AML-193 (cell line): Measurements from ENCODE around the gene LRRC26.
A peak's percentile ranks its signal among the peaks of the same experiment; 100 is the strongest.

ENCODE experiments used
- DNase-seq, 2 experiments: peaks; one replicate each; lab custom pipeline; 2025; lab: John Stamatoyannopoulos, UW

LRRC26 gene, protein sequence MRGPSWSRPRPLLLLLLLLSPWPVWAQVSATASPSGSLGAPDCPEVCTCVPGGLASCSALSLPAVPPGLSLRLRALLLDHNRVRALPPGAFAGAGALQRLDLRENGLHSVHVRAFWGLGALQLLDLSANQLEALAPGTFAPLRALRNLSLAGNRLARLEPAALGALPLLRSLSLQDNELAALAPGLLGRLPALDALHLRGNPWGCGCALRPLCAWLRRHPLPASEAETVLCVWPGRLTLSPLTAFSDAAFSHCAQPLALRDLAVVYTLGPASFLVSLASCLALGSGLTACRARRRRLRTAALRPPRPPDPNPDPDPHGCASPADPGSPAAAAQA

DNA sequence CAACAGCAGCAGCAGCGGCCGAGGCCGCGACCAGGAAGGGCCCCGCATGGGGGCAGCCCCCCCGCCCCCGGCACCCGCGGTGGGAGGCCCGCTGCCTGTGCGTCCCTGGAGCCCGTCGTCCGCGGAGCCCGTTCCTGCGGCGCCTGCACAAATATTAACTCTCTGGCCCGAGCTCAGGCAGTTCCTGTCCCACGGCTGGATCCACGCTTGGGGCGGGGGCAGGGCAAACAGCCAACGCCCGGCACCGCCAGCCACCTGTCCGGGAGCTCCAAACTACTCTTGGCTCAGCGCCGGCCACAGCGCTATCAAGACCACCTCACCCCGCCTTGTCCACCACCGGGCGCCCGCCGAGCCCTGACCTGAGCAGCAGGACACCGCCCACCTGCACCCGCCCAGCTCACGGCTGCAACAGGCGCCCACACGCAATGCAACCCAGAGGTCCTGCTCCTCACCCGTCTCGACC lies at the start of gene LRRC26:
Gene LRRC26, minus strand, starts transcription at position 156 of the 463 bp plus-strand sequence. Its CDS starts 108 bp downstream, at position 48.
- DNase-seq, result no peak

DNA sequence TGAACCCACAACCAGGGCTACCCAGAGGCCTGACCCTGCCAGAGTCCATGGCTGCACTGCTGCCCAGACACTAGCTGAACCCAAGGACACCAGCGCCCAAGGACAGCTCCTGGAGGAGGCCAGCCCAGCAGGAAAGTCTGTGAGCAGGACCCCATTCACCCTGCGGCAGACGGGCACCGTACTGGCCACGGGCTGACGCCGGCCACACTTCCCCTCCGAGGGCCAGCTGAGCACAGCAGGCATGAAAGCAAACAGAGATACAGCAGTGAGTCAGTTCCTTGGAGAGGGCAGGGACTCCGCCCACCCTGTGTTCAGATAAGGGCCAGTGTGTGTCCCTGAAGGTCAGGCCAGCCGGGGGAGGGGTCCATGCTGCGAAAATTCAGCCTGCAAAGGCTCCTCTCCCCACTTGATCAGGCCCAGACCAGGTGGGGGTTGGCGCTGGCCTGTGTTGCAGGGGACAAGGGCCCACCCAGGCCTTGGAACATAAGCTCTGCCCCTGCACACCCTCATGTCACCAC lies 49.0 kb upstream of the LRRC26 start:
- DNase-seq, result no peak

DNA sequence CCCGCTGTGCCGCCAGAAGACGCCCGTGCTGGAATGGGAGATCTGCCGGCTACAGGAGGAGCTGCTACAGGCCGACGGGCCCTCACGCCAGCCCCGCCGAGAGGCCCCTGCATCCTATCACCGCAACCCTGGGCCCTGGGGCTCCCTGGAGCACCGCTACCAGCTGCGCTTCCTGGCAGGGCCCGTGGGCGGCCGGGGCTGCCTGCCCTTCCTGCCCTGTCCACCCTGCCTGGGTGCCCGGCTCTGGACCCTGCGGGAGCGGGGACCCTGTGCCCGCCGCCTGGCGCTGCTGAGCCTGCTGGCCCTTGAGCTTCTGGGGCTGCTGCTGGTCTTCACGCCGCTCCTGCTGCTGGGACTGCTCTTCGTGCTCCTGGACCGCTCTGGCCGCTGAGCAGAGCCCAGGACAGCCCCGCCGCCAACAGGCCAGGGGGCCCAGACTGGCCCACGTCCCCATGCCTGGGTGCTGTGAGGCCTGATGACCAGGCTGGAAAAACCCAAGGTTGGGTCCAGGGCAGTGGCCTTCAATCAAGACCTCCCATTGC lies 48.4 kb upstream of the LRRC26 start:
- no peak for DNase-seq

DNA sequence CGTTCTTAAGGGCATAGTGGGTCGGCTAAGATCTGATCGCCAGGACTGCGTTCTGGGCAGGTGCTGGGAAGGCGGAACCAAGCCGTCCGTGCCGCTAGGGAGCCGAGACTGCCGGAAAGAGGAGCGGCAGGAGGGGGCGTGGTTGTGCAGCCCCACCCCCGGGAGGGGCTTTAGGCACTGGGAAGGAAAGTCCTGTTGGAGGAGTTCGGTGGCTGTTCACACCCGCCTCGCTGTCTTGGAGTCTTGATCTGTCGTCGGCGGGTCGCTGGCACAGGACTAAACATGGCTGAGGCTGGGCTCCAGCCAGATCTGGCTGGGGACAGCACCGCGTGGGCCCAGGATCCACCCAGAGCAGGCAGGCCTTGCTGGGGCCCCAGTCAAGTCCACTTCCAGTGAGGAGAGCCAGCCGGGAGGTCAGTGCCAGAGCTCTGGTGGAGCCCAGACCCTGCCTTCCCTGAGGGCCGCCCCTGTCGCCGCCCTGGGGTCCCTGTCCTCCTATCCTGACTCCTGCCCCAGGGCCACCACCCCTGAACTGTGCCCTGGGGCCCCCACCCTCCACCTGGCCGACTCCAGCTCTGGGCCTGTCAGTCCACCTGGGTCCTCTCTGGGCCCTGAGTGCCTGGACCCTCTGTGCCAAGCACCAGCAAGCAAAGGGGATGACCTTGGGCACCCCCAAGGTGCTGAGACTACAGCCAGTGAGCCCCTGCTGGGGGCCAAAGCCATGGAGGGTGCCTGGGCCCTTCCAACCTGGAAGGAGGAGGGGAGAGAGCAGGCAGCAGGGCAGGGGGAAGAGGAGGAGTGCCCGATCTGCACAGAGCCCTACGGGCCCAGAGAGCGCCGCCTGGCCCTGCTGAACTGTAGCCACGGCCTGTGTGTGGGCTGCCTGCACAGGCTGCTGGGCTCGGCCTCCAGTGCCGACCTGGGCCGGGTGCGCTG lies 47.7 kb upstream of the LRRC26 start:
- DNase-seq, result no peak

DNA sequence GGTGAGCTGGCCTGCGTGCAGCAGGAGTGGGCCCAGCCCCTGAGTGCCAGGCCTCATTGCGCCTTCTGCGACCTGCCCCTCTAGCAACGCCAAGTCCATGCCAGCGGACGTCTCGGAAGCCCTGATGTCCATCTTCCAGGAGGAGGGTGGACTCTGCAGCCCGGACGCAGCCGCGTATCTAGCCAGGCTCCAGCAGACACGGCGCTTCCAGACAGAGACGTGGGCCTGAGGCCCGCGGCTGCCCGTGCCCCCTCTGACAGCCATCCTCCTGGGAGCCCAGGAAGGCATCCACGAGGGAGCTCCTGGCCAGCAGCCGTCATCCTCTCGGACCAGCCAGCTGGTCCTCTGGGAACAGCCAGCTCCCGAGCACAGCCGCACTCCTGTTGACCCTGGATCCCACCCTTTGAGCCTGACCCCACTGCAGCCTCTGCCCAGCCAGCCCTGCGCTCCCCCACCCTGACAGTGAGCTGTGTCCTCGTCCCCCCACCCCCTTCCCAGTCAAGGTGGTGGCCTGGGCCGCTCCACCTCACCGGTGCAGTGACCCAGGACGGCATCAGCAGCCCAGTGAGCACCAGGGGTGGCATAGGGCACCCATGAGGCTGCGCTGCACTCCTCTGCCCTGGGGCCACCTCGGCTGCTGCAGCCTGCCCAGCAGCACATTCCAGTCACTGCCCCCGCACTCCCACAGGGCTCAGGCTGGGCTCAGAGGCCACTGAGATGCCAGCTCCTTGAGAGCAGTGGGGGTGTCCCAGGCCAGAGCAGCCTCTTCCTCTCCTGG lies 46.5 kb upstream of the LRRC26 start:
- DNase-seq, result no peak

DNA sequence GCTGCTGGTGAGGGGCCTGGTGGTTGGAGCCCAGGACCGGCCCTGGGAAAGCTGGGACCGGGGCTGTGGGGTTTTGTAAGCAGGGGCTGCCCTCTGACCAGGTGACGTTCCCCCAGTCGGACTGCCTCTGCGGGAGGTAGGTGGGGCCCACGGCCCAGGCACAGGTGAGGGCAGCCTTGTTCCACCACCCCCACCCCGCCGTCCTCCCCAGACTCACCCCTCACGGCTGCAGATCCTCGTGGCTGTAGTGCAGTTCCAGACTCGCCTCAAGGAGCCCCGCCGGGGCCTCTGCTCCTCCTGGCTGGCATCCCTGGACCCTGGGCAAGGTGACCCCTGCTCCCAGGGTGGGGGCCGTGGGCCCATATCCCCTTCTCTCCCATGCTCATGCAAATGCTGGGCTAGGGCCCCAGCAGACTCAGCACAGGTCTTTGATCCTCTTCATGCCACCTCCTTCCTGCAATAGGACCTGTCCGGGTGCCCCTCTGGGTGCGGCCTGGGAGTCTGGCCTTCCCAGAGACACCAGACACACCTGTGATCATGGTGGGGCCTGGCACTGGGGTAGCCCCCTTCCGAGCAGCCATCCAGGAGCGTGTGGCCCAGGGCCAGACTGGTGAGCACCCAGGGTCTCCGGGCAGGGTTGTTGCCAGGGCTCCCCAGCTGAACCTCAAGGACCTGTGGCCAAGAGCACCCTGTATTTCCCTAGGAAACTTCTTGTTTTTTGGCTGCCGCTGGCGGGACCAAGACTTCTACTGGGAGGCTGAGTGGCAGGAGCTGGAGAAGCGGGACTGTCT lies 45.5 kb upstream of the LRRC26 start:
- no peak for DNase-seq

DNA sequence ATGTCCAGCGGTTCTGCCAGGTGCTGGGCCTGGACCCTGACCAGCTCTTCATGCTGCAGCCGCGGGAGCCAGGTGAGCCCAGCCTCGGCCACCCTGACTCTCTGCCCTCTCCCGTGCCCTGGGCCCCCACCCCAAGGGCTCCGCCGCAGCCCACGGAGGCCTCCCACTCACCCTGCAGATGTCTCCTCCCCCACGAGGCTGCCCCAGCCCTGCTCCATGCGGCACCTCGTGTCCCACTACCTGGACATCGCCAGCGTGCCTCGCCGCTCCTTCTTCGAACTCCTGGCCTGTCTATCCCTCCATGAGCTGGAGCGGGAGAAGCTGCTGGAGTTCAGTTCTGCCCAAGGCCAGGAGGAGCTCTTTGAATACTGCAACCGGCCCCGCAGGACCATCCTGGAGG lies 44.8 kb upstream of the LRRC26 start:
- no peak for DNase-seq

DNA sequence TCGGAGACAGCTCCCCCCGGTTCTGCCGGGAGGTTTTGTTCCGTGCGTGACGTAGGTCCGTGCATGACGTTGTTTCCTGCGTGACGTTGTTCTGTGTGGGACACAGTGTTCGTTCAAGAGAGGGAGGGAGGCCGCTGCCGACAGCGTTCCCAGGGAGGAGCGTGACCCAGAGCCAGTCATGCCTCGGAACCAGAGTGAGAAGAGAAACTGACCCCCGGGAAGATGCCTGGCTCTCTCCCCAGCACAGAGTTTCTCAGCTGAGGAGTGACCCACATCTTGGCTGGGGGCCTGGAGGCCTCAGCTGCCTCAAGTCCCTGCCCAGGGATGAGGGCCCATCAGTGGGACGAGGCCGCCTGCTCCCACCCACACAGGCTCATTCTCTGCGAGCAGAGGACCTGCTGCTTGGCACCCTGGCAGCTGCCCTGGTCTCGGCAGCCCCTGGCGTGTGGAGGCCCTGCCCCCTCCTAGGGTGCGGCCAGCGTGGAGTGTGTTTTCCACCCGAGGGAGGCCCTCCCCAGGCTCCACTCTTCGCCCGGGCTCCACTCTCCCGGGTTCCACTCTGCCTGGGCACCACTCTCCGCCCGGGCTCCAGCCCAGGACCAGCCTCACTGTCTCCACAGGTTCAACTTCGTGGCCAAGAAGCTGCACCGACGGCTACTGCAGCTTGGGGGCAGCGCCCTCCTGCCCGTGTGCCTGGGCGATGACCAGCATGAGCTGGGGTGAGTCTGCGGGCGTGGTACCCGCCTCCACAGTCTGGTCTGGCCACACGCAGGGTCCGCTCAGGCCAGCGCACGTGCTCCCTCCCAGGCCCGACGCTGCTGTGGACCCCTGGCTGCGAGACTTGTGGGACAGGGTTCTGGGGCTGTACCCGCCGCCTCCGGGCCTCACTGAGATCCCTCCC lies 43.6 kb upstream of the LRRC26 start:
- DNase-seq, result no peak

DNA sequence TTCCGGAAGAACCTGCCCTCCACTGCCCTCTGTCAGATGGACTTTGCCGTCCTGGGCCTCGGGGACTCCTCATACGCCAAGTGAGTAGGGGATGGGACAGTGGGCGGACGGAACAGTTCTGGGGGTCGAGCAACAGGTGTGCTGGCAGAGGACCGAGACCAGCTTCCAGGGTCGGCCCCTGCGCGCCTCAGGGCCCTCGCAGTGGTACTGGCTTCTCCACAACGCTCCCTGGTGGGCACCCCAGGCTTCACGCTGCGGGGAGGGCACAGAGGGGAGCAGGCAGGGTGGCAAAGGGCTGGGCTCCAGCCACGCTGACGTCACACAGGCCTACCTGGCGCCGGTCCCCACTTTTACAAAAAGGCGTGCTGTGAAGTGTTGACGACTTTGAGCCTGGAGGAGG lies 42.7 kb upstream of the LRRC26 start:
- no peak for DNase-seq

DNA sequence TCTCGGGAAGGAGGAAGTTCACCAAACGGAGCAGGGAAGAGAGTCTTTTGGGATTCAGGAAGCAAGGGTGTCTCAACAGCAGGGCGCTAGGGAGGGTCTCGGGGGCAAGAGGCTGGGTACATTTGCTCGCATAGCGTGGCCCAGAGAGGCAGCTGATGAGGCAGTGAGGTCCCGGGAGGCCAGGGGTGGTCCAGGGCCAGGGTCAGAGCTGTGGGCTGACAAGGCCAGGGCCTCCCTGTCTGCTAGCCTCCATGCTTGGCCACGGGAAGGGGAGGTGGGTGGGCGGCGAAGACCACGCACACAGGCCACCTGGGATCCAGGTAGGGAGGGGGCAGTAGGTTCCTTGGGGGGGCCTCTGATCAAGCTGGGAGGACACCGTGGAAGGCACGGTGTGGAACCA lies 41.7 kb upstream of the LRRC26 start:
- no peak for DNase-seq

DNA sequence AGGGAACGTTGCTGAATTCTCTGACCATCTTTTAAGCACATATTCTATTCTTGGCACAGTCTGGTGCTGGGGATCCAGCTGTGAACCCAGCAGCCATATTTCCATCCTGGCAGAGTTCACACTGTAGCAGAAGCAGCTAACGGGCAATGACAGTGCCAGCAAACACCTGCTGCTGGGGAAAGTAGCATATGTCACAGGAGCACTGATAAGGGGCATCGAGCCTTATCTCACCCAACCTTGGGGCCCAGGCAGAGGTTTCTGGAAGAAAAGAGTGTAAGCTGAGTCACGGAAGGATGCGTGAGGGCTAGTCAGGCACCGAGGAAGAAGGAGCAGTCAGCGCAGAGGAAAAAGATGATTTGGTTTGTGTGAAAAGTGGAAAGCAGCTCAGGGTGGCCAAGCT lies 36.8 kb upstream of the LRRC26 start:
- no peak for DNase-seq

DNA sequence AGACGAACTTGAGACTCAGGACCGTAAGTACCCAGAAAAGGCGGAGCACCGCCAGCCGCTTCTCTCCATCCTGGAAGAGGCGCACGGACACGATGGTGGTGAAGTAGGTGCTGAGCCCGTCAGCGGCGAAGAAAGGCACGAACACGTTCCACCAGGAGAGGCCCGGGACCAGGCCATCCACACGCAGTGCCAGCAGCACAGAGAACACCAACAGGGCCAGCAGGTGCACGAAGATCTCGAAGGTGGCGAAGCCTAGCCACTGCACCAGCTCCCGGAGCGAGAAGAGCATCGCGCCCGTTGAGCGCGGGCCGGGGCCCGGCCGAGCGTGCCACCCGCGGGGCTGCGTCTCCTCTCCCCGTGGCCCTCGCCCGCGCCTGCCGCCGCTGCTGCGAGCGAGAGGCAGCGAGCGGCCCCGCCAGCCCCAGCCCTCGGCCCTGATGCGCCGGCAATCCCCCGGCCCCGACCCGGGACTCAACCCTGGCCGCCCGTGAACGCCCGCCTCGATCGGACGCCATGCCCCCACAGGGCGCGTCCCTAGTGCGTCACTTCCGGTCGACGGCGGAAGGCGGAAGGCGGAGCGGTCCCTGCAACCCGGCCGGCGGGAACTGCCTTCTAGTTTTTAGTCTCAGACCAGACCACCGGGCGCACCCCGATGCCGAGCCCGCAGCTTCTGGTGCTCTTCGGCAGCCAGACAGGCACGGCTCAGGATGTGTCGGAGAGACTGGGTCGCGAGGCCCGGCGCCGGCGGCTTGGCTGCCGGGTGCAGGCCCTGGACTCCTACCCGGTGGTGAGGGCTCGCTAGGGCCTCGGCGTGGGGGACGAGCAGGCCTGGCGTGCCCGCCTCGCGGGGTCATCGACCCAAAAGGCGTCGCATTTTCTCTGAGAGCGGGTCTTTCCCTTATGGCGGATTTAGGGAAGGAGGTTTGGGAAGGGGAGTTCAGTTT lies 35.5 kb upstream of the LRRC26 start, which contains the start of the genes NDOR1 and TMEM203:
Gene NDOR1, plus strand, starts transcription at position 575 of the 944 bp plus-strand sequence. Its CDS starts 78 bp downstream, at position 653.
Gene TMEM203, minus strand, starts transcription at position 523 of the 944 bp plus-strand sequence. Its CDS starts 234 bp downstream, at position 289.
- DNase-seq, result peak; percentile 64 to 71

DNA sequence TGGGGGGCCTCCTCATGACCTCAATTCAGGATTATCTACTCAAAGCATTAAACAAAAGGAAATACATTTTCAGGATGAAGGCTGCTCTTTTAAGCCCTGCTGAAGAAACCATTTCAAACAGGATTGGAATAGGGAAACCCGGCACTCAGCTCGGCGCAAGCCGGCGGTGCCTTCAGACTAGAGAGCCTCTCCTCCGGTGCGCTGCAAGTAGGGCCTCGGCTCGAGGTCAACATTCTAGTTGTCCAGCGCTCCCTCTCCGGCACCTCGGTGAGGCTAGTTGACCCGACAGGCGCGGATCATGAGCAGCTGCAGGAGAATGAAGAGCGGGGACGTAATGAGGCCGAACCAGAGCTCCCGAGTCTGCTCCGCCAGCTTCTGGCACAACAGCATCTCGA lies 34.9 kb upstream of the LRRC26 start:
- no peak for DNase-seq

DNA sequence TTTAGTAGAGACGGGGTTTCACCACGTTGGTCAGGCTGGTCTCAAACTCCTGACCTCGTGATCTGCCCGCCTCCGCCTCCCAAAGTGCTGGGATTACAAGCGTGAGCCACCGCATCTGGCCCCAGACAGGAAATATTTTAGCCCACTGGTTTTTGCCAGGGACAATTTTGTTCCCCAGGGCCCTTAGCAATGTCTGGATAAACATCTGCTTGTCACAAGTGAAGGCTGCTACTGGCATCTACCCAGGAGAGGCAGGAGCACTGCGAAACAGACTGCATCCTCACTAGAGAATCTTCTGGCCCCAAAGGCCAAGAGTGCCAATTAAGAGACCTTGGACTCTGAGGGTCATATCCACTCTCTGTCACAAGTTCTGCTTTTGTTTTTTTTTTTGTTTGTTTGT lies 33.1 kb upstream of the LRRC26 start:
- no peak for DNase-seq

DNA sequence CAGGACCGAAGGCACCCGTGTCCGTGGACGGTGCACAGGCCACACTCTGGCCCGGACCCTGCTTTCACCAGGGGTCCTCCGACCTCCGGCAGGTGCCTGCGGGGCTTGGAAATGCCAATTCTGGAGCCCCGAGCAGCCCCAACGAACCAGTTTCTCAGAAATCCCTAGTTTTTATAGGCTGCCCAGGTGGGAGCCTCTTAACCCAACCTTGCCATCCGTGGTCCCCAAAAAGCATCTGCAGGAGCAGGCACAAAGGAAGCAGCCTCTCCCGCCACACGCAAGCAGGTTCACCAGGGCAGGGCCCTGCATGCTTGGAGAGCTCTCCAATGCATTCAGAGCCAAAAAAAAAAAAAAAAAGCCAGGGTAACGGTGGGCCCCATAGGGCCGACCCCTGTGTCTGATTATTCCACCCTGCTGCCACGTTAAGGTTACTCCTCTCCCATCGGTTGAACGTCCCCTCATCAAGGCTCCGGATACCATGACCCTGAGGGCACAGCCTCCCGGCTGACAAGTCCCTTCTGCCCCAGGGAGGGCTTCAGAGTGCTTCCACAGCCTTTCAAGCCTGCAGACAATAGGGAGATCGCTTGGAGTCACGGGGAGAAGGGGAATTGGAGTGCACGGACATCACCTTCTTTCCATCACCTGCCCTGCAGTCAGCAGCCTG lies 31.5 kb upstream of the LRRC26 start:
- no peak for DNase-seq

DNA sequence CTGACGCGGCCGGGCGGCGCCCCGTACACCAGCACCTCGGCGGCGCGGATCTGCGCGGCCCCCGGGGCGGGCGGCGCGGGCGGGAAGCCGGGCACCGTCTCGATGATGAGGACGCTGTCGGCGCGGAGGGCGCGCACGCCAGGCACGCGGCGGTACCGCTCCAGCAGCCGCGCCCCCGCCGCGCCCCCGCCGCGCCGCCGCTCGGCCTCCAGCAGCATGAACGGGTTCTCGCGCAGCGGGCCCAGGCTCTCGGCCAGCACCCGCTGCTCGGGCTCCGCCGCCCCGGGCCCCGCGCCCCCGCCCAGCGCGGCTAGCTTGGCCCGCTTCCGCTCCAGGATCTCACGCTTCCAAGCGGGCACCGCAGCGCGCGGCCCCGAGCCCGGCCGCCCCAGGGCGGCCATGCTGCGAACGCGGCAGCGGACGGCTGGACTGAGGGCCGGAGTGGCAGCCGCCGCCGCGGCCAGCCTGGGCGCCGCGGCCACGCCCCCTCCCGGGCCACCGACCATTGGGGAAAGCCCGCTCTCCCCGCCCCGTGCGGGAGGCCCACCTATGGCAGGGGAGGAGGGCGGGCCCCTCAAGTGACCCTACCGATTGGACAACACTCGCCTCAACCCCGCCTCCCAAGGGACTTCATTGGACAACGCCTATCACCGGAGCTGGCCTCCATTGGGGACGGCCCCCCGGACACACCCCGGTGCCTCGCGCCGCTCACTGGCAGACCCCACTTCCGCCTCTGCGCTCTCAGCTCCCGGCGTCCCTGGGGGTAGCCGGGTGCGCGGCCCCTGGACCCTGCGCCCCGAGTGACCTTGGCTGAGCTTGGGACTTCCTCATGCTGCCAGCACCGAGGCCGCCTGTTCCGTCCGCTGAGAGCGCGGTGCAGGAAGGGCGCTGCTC lies 30.7 kb upstream of the LRRC26 start, which contains the start of gene TPRN:
Gene TPRN, minus strand, starts transcription at position 431 of the 894 bp plus-strand sequence. Its CDS starts 30 bp downstream, at position 401.
- peak; percentile 96 to 97 for DNase-seq
